Brain microvascular endothelial cell (primary cell): ENCODE results near the gene PLA2G1B.

Experiments
- DNase-seq: peaks from one replicate; pipeline ENCODE4 v3.0.0-alpha.2; 2020
- H3K27ac ChIP-seq: fragments of 250-450 bp; sonication (Bioruptor Pico); 2 replicates; pipeline ENCODE4 v1.5.1; 2020; ENCODE audit warnings: mild to moderate bottlenecking, moderate library complexity
- H3K27me3 ChIP-seq: fragments of 250-450 bp; sonication (Bioruptor Pico); replicated peaks from 2 replicates; pipeline ENCODE4 v1.5.1; 2020; ENCODE audit warnings: mild to moderate bottlenecking
- H3K36me3 ChIP-seq: fragments of 250-450 bp; sonication (Bioruptor Pico); replicated peaks from 2 replicates; pipeline ENCODE4 v1.5.1; 2020; ENCODE audit warnings: mild to moderate bottlenecking
- H3K4me3 ChIP-seq: 2 replicates; pipeline ENCODE4 v1.5.1; 2011; ENCODE audit warnings: low read depth, mild to moderate bottlenecking, control low read depth, low read length, moderate library complexity
- CTCF ChIP-seq: IDR thresholded peaks from 2 replicates; pipeline ENCODE4 v1.5.1; 2011; ENCODE audit warnings: low read depth, mild to moderate bottlenecking, moderate library complexity, low read length, control low read depth, inconsistent platforms; ENCODE audit errors: missing control alignments
- in situ Hi-C: cut with HindIII; loops from 2 replicates; pipeline ENCODE4 v1.10.0; 2017; ENCODE audit warnings: low sequenced_read_pairs, low pct_ligation_motif_present

Gene PLA2G1B

GRCh38 chr12:120362516-120363273, 35.1 kb upstream of the PLA2G1B start:
- in situ Hi-C loops, result no loop called here
- peaks cover 5% of the 10 kb centered on the region for H3K27me3 ChIP-seq

GRCh38 chr12:120361506-120362208, 34.1 kb upstream of the PLA2G1B start:
- peak; percentile 67 for DNase-seq
- no peaks in the 10 kb centered on the region for H3K27me3 ChIP-seq
- peak overlapping the region; percentile 45 for H3K4me3 ChIP-seq
- no peaks in the 10 kb centered on the region for H3K36me3 ChIP-seq
- H3K27ac ChIP-seq, result no peak overlapping the region
- no peak for TF ChIP-seq CTCF
- in situ Hi-C loops, result no loop called here

More at GRCh38 chr12:120362516-120363273, 35.1 kb upstream of the PLA2G1B start:
- TF ChIP-seq CTCF, result no peak
- H3K36me3 ChIP-seq, result no peaks in the 10 kb centered on the region
- H3K4me3 ChIP-seq, result no peak overlapping the region
- DNase-seq, result no peak
- no peak overlapping the region for H3K27ac ChIP-seq

- Histone ChIP-seq H3K27me3 (no peaks in the 10 kb centered on the region), H3K36me3 (no peaks in the 10 kb centered on the region), H3K27ac (no peak overlapping the region), H3K4me3 (no peak overlapping the region)
- in situ Hi-C loops, result no loop called here
- no peak for TF ChIP-seq CTCF
- no peak for DNase-seq
Measured at GRCh38 chr12:120359128-120359527, 31.5 kb upstream of the PLA2G1B start.

- Histone ChIP-seq H3K36me3 (no peaks in the 10 kb centered on the region), H3K27me3 (no peaks in the 10 kb centered on the region)
- TF ChIP-seq CTCF, result no peak
Measured at GRCh38 chr12:120358412-120359100, 31.0 kb upstream of the PLA2G1B start.

GRCh38 chr12:120357104-120357503, 29.5 kb upstream of the PLA2G1B start:
- no peak for TF ChIP-seq CTCF
- Histone ChIP-seq H3K27me3 (no peaks in the 10 kb centered on the region), H3K36me3 (no peaks in the 10 kb centered on the region), H3K27ac (no peak overlapping the region), H3K4me3 (no peak overlapping the region)
- in situ Hi-C loops, result no loop called here
- no peak for DNase-seq

More at GRCh38 chr12:120358412-120359100, 31.0 kb upstream of the PLA2G1B start:
- Histone ChIP-seq H3K27ac (no peak overlapping the region), H3K4me3 (no peak overlapping the region)
- in situ Hi-C loops, result no loop called here
- DNase-seq, result no peak
